Measurements from ENCODE around the gene SPAG6. TPM values are rescaled to one million over a fixed set of nuclear protein-coding genes. Genes with fewer than 3 reads are reported as not detected.

SPAG6 gene
- total and polyA plus RNA-seq, 9 of the 15 experiments (the other 6 are each of a cell fraction or from before 2014, with no cell fraction given), result 3.5 to 23.1 (median 11.8) TPM

DNA sequence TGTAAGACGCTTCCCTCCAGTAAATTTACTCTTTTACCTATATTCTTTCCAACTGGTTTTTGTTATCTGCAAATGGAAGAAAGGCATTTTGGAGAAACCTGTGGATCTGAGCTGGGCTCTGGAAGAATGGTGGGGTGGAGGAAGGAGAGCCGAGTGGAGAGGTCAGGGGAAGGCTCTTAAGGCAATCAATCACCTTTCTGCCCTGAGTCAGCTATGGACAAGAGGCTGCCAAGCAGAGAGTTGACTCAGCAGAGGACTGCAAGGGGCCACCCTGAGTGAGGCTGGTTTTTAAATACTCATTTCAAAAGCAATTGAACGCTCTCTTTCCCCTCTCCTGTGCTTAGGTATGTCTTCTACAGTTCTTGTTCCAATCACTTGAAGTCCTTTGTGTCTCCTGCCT is 81.8 kb downstream of the SPAG6 start (continued):
- no peak for TF ChIP-seq ZNF407 (IDR thresholded peaks at IDR 0.05; ENCODE audit: low read depth)
- no peak for TF ChIP-seq ATF1 (CRISPR knock-in tag; IDR thresholded peaks at IDR 0.05)
- TF ChIP-seq ATF1 (tag; IDR thresholded peaks at IDR 0.05), result no peak
- TF ChIP-seq, protein P1, sequence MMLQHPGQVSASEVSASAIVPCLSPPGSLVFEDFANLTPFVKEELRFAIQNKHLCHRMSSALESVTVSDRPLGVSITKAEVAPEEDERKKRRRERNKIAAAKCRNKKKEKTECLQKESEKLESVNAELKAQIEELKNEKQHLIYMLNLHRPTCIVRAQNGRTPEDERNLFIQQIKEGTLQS (IDR thresholded peaks at IDR 0.05), result peak; percentile 43
- TF ChIP-seq, protein P1 (CRISPR knock-in tag; conservative IDR thresholded peaks at IDR 0.05), result no peak
- no peak for TF ChIP-seq ETS2 (tag; IDR thresholded peaks at IDR 0.05; ENCODE audit: borderline replicate concordance, poor library complexity, severe bottlenecking)
- TF ChIP-seq YBX1 (IDR thresholded peaks at IDR 0.05), result no peak
- no peak for TF ChIP-seq FOXK2 (conservative IDR thresholded peaks at IDR 0.05 in 1 of 2, IDR thresholded peaks at IDR 0.05 in 1 of 2; ENCODE audit: low read depth in 2 of 2)
- TF ChIP-seq MAFG (tag; conservative IDR thresholded peaks at IDR 0.05), result peak; percentile 51
- no peak for TF ChIP-seq PPARD (CRISPR knock-in tag; IDR thresholded peaks at IDR 0.05)
- no peak for TF ChIP-seq SMARCA5 (IDR thresholded peaks at IDR 0.05)
- peak; percentile 84 for TF ChIP-seq DPF2 (IDR thresholded peaks at IDR 0.05)
- no peak for TF ChIP-seq RFX1 (IDR thresholded peaks at IDR 0.05)
- no peak for TF ChIP-seq CREB1 (IDR thresholded peaks at IDR 0.05)
- TF ChIP-seq CREB1 (CRISPR knock-in tag; IDR thresholded peaks at IDR 0.05), result no peak
- TF ChIP-seq MEIS2 (IDR thresholded peaks at IDR 0.05; ENCODE audit: partially characterized antibody), result peak; percentile 99
- peak; percentile 80 for TF ChIP-seq C11orf30 (IDR thresholded peaks at IDR 0.05; ENCODE audit: low read depth)
- no peak for TF ChIP-seq ZBTB9 (CRISPR knock-in tag; IDR thresholded peaks at IDR 0.05)
- TF ChIP-seq MCM7 (IDR thresholded peaks at IDR 0.05), result no peak
- no peak for TF ChIP-seq HNRNPUL1 (IDR thresholded peaks at IDR 0.05; ENCODE audit: low read length)
